HG03066 (cell line): ENCODE results near the gene MAP2K4.
"Not testable (repeated sequence)": the region's sequence is repeated elsewhere in the genome, so short reads cannot be mapped to it uniquely, and the experiment has no call there.

Source experiments
- ATAC-seq: cut with Tn5 transposase; IDR thresholded peaks from one replicate; pipeline ENCODE4 v1.9.1; 2021; ENCODE audit warnings: low read depth; ENCODE audit not compliant: unreplicated experiment

MAP2K4 gene

DNA sequence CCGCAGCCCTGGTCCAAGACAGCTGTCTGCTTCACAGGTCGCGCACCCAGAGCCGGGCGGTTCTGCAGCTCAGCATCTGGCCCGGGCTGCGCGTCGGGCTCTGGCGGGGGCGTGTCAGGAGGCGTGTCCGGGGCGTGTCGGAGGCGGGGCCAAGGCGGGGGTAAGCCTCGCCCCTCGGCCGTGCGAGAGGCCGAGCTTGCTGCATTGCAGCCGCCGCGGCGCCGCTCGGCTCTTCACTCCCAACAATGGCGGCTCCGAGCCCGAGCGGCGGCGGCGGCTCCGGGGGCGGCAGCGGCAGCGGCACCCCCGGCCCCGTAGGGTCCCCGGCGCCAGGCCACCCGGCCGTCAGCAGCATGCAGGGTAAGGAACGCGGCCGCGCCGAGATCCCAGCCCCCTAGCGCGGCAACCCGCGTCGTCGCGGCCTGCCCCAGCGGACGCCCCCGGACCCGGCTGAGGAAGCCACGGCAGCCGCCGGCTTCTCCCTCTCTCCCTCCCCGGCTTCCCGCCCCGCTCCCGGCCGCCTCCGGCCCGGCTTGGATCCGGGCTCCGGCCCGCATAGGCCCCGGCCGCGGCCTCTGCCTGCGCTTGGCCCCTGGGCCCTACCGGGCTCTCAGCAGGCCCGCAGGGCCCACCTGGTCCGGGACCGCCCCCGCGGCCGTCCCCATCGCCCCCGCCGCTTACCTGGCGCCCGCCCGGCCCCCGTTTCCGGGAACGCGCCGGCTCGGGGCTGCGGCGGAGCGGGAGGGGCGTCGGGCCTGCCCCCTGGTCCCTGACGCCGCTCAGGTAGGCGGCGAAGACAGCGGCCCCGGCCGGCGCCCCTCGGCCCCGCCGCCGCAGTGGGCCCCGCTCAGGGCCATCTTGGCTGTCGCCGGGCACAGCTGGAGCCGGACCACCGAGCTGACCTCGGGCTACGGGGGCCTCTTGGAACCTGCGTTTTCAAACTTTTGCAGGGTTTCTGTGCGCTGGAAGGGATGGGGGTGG, at the start of gene MAP2K4:
TSS of gene MAP2K4 (plus strand) at position 236 of the 981 bp plus-strand sequence. CDS start at position 246, 10 bp downstream.
- peak; percentile 93 for ATAC-seq

DNA sequence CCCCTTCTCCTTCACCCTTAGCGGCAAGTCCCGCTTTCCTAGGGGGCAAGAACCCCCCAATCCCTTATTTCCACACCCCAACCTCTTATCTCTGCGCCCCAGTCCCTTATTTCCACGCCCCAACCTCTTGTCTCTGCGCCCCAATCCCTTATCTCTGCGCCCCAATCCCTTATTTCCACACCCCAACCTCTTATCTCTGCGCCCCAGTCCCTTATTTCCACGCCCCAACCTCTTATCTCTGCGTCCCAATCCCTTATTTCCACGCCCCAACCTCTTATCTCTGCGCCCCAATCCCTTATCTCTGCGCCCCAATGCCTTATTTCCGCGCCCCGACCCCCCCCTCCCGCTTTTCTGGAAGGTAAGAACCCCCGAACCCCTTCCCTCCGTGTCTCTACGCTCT, 47.9 kb upstream of the MAP2K4 start:
- ATAC-seq: not testable (repeated sequence)

DNA sequence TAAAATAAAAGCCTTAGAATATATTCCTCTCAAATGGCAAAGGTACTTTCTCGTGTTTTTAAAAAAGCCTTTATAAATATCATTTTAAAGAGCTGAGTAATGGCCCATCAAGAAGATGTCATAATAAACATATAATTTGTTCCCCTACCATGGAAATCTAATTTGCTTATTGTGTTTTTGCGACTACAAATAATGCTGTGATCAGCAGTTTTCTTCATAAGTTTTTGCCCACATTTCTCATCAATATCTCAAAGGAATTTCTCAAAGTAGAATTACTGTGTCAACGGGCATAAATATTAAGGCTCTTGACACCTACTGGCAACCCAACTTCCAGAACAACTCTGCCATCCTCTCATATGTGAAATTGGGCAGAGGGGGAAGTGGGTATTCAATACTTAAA, 40.9 kb upstream of the MAP2K4 start:
- ATAC-seq: no peak

DNA sequence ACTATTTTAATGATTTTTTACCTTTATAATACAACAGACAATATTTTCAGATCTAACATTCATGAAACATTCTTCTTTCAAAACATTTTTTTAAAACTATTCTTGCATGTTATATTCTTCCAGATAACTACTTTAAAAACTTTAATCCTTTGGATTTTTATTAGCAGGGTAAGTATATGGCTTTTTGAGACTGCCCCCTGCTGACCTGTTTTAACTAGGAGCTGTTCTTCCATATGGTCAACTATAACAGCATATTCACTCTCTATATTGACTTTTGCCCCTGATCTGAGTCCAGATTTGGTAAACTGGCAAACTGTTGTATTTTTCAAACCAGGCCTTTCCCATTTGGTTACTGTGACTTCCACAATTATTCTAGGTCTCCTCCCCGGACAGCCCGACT, 39.9 kb upstream of the MAP2K4 start:
- no peak for ATAC-seq

DNA sequence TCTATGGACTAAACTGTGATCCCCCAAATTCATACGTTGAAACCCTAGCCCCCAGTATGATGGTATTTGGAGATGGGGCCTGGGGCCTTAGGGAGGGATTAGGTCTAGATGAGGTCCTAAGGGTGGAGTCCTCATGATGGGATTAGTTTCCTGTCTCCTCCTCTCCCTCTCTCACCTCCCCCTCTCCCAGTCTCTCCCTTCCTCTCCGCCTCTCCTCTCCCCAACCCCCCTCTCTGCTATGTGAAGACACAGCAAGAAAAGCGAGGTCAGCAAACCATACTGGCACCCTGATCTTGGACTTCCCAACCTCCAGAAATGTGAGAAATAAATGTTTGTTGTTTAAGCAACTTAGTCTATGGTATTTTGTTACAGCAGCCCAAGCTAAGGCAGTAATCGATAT, 38.8 kb upstream of the MAP2K4 start:
- no peak for ATAC-seq

DNA sequence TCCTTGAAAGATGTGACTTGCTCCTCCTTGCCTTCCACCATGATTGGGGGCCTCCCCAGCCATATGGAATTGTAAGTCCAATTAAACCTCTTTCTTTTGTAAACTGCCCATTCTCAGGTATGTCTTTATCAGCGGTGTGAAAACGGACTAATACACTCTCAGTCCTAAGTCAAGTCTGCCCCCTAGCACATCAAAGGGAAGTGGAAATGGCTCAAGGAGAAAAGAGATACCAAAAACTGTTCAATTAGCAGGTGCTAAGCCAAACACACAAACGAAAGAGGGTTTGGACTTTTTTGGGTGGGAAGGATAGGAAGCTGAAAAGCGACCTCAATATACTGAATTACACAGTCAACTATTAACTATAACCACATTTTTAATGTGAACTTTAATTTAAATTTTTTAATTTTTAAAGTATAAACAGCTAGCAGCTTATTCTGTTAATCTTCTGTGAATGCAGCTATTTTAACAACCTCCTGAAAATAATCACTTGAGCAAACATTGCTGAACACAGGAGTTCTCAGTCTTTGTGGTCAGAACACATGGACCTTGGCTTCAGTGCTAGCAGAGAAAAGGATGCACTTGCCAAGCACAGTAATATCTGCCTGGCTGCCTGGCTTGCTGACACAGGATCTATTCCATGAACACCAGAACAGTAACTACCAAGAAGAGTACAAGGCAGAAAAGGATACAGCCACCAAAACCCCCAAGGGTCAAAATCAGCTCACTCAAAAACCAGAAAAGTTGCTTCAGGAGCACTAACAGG, 34.3 kb upstream of the MAP2K4 start:
- no peak for ATAC-seq

DNA sequence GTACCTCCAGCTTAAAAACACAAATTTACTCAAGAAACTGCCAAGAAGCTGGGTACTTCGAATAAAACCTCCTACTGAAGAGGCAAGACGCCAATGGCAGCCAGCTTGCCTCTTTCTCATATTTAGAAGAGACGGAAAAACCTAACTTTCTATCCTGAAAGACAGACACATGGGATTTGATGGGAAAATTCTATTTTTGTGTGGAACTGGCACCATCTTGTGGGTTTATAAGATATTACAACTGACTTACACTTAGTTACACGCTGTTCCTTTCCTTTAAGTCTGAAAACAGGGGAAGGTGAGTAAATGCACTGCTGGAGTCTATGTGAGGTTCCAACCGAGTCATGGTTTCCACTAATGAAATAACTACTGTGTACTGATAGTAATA, 33.7 kb upstream of the MAP2K4 start:
- ATAC-seq: no peak

DNA sequence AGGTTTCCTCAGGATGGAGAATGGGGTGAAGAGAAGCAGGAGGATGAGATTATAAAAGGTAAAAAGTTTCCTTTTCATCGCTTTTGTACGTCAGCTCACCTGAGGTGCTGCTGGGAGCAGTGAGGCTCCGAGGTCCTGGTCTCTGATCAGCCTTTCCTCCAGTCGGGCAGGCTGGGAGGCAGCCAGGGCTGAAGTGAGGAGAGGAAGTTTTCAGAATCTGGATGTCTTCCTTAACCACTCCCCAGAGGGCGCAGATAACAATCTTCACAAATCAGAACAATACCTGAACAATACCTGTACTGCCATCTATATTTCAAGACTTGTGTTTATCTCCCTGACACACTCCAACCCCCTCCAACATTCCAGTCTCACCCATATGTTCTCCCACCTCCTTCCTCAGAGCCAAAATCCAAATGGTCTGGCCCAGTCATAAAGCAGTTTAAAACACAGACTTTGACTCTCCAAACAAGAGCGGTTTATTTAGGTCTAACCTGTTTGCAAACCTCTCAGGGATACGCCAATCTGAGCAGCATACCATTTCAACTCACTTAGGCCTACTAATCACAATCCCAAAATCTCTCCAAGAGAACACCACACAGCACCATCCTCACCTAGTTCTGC, 30.2 kb upstream of the MAP2K4 start:
- no peak for ATAC-seq

DNA sequence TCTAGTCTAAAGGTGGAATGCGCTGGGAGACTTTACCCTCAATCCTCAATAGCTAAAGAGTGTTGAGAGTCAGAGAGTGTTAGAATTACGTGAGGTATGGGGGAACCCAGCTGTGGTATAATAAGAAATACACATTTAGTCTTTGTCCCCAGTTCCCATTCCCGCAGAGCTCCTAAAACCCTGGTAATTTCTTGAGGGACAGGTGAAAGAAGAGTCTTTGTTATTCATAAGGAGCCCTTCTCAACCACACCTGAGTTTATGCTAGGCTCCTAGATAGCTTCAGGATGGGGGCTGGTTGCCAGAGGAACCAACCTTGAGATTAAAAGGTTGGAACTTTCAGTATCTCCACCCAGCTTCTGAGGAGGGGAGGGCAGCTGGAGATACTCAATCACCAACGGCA, 29.2 kb upstream of the MAP2K4 start:
- no peak for ATAC-seq

DNA sequence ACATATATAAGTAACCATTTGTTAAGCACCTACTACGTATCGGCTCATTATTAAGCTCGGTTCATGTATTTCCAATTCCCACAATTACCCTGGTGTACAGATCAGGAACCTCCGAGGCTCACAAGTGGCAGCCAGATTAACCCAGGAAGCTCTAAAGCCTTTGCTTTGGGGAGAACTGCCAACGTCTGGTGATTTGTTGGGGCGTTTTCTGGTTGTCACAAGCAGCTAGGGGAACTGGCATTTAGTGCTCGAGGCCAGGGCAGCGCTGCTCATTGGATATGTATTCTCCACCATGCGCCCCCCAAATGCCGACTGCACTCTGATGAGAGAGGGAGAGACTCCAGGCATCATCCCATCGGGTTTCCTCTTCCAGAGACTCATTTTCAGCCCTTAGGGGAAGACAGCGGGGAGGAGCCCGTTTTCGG, 23.9 kb upstream of the MAP2K4 start:
- ATAC-seq: peak; percentile 29

DNA sequence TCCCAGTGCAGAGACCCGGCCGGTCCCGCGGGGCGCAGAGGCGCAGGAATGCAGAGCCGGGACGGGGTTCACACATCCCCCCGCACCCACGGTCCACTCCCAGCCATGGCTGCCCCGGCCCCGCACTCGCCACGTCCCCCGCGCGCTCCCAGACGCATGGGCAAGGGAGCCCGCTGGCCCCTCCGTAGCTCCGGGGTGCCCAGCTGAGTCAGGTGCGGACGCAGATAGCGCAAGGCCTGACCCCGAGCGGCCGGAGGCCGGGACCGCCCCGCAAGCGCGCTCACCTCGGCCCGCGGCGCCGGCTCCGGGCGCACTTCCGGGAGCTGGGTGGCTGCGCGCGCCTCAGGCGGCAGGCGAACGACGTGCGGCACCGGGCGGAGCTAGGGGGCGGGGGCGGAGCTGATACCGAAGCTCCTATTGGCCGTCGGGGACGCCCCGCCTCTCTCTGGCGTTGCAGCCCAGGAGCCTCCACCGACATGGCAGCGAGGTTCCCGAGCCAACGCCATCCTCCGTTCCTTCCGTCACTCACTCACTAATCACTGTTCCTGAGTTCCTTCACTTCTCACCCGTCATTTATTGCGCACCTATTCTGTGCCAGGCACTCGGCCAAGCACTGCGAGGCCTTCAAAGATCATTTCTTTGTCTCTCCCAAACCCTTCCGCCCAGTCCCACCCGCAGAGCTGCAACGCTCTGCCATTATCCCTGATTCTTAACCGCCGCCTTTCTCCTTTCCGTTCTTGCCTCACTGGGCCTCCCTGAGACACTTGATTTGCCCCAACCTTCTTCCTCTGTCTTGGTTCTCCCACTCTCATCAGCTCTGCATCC, 23.3 kb upstream of the MAP2K4 start, which contains the start of gene ZNF18:
TSS of gene ZNF18 (minus strand) at position 329 of the 825 bp plus-strand sequence. CDS start 4,646 bp downstream, outside the sequence.
- ATAC-seq: peak; percentile 95

DNA sequence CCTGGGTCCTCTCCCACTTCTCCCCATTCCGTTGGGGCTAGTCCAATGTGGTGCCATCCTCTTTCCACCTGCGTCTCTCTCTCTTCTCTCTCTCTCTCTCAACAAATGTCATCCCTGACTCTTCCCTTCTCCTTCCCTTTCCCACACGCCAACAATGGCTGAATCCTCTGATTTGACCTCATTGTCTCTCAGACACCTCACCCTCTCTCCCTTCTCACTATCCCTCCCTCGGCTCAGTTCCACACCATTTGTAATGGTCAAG, 22.8 kb upstream of the MAP2K4 start:
- ATAC-seq: peak; percentile 5

DNA sequence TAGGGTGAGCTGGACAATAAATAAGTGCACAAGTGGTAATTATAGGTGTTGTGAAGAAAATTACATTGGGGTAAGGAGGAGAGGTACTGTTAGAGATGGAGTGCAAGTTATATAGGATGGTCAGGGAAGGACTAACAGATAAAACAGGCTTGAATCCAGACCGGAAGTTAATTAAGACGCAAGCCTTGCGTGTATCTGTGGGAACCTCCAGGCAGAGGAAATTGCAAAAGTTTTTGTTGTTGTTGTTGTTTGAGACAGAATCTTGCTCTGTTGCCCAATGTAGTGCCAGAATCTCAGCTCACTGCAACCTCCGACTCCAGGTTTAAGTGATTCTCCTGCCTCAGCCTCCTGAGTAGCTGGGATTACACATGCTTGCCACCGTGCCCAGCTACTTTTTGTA, 21.0 kb upstream of the MAP2K4 start:
- no peak for ATAC-seq

DNA sequence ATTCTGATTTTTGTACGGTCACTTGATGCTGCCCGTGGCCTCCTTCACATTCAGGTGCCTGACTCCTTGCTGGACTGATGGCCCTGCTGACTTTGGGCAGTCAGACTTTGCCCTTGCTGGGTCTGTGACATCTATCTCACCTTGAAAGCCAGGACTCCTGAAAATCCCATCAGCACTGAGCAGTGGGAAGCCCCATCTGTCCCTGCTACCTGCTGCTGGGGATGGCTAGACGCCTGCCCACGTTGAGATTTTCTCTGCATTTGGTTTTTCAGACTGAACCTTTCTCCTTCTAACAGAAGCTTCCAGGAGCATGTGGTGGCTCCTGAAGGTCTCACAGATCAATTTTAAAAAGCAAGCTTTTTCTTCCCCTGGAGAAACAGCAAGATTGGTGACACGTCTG, 13.2 kb upstream of the MAP2K4 start:
- no peak for ATAC-seq

DNA sequence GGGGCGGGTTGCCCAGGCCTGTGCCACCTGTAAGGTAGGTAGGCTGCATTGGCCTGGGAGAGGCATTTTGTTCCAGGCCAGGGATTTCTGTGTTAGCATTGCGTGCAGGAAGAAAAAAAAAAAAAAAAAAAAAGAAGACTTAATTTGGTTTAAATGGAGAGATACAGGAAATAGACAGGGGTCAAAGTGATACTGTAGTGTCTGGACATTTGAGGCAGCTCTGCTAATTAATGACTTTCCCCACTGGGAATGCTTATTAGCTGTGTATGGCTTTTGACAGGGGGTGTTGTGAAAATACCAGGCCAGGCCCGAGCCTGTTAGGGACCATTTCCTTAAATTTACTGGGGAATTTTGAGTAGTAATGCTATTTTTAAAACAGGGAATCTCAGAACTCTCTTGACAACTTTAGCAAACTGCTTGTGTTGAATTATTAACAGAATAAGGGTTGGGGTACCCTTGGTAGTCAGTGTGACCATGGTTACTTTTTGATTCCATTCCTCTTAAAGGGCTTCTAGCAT, 1.0 kb downstream of the MAP2K4 start:
- no peak for ATAC-seq

DNA sequence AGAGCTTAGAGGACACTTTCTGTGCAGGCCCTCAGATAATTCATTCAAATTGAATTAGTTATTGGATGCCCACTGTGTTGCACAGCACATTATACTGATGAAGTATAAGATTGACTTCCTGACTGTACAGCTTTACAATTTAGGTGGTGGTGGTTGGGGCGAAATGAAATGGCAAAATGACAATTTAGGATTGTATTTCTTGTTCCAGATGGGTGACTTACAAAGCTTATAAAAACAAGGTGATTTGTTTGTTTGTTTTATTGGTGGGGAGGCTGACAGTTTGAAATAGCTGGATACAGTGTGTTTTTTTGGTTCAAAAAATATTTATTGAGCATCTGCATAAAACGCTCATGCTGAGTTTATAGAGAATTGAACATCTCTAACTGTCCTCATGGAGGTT, 1.6 kb downstream of the MAP2K4 start:
- no peak for ATAC-seq

DNA sequence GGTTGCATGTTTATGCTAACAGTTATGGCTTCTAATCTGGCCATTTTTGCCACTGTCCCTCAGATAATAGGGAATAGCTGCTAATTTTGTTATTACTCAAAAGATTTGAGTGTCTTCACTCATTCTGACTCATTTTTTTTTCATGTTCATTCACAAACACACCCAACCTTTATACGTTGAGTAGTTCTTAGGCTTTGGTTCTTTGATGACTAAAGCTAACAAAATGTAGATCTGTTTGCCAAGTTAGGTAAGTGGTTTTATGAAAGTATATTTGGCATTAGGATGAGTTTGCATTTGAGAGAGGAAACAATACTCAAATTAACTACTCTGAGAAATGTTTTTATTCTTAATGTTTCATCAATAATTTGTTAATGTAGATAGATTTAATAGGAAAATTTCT, 3.6 kb downstream of the MAP2K4 start:
- ATAC-seq: no peak

DNA sequence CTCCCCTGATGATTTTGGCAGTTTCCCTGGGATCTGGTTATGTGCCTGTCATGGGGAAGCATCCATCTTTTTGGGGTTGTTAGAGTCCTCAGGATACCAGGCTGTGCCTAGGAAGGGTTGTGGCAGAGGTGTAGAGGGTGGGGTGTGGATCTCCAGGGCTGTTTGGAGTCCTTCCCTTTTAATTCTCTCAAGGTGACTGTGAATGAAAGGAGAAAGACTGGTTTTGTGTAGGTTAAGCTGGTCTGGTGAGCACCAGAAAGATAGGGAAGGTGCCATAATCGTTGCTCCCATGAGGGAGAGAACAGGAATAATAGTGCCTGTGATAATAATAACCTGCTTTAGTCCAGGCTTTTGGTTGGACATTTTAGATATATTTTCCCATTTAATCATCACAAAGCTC, 7.0 kb downstream of the MAP2K4 start:
- no peak for ATAC-seq

DNA sequence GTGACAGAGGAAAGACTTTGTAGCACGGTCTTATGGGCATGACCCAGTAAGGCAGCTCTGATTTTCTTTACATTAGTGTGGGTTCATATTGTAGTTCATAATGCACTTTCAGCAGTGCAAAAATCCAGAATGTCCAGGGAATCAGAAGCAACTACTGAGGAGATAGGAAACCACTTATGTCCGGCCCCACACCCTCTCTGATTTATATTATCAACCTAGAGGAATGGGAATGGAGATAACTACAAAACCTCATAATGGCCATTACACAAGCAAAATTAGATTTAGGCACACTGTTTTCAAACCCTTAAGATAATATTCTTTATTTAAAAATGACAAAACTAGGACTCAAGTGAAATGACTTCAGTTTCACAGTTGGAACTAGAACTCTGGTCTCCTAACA, 7.9 kb downstream of the MAP2K4 start:
- ATAC-seq: no peak

DNA sequence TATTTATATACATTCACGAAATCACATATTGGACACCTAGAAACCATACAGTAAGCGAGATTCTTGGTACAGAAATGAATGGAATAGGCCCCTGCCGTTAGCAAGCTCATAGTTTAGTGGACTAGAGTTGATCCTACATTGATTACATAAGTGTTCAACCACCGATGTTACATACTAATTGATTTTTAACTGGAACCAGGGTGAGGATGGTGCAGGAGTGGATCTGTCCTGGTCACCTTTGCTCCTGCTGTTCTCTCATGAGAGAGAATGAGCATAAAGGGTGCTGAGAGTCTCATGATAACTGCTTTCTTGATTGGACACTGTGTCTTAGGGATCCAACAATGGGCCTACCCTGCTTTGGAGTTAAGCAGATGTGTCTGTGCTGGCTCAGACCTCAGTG, 13.9 kb downstream of the MAP2K4 start:
- no peak for ATAC-seq
